Stimulated activated CD4-positive, alpha-beta T cell treated with anti-CD3 and anti-CD28 coated beads, Interleukin-4, amount 100 ng/mL, for 48 hours (primary cell): Measurements from ENCODE around the gene KRT14.
"Not testable (repeated sequence)": the region's sequence is repeated elsewhere in the genome, so short reads cannot be mapped to it uniquely, and the experiment has no call there.

Experiments
- DNase-seq, 2 donors: peaks; one replicate each; pipeline ENCODE4 v3.0.0-alpha.2; 2020; ENCODE audit warnings: low read depth in 2 of 2

Gene KRT14

GRCh38 chr17:41610061-41610517, 23.4 kb upstream of the KRT14 start:
- not testable (repeated sequence) for DNase-seq

DNA sequence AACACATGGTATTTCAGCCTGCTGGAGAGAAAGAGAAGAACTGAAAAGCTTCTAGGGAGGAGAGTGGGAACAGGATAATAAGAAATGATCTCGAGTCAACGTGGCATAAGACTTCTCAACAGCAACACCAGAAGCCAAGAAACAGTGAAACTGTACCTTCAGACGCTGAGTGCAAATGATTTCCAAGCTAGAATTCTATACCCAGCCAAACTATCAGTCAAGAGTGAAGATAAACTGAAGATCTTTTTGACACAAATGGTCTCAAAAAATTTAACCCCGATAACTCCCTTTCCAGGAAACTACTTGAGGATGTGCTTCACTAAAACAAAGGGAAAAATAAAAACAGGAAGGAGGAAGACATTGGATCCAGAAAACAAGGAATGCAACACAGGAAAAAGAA, 20.2 kb upstream of the KRT14 start:
- DNase-seq = not testable (repeated sequence)

- no peak for DNase-seq
Observed at GRCh38 chr17:41602524-41602923, 15.8 kb upstream of the KRT14 start.

DNA sequence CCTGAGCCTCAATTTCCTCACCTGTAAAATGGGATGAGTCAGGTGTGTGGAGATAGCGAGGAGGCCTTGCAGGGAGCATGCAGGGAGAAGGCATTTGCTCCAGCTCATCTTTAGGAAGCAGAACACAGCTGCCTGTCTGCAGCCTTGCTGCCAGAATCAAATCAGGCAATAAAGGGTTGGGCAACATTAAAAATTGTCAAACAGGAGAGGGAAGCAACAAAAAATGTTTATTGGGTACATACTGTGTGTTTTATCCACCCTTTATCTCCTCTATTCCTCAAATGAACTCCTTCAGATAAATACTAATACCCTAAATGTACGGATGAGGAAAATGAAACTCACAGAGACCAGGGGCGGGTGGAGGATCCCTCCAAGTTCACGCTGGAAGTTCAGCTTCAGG, 13.6 kb upstream of the KRT14 start:
- no peak for DNase-seq

DNA sequence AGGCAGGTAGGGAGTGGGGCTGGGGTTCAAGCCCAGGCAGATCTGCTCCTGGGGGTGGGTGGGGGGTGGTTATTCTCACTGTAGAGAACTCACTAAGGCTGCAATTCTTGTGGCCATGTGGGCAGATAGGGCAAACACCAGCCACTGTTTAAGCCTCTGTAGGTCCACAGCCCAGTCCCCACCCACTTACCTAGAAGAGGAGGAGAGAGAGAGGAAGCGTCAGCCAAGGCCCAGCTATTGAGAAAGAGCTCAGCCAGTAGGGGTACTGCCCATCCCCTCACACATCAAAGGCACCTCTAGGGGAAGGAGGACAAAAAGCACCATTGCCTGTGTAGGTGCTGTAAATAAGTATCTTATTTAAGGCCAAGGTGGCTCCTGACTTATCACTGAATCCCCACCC, 13.0 kb upstream of the KRT14 start:
- DNase-seq = no peak

GRCh38 chr17:41595585-41595984, 8.9 kb upstream of the KRT14 start:
- DNase-seq = no peak

DNA sequence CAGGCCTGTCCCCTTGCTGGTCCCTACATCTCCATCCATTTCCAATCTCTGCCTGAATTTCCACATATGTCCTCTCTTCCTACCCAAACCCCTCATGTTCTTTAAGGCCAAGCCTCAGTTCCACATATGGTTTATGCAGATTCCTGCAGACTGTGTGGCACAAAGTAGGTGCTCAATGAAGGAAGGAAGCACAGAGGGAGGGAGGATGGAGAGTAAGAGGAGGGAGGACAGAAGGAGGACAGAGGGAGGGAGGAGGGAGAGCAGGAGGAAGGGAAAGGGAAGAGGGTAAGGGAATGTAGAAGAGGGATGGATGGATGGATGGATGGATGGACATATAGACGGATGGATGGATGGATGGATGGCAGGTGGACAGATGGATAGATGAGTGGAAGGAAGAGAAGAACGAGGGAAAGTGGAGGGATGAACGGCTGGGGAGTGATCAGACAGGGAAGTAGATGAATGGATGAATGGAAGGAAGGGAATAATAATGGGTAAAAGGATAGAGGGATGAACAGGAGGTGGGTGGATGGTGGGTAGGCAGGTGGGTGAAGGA, 7.7 kb upstream of the KRT14 start:
- DNase-seq = no peak

GRCh38 chr17:41593306-41593981, 6.7 kb upstream of the KRT14 start:
- no peak for DNase-seq

DNA sequence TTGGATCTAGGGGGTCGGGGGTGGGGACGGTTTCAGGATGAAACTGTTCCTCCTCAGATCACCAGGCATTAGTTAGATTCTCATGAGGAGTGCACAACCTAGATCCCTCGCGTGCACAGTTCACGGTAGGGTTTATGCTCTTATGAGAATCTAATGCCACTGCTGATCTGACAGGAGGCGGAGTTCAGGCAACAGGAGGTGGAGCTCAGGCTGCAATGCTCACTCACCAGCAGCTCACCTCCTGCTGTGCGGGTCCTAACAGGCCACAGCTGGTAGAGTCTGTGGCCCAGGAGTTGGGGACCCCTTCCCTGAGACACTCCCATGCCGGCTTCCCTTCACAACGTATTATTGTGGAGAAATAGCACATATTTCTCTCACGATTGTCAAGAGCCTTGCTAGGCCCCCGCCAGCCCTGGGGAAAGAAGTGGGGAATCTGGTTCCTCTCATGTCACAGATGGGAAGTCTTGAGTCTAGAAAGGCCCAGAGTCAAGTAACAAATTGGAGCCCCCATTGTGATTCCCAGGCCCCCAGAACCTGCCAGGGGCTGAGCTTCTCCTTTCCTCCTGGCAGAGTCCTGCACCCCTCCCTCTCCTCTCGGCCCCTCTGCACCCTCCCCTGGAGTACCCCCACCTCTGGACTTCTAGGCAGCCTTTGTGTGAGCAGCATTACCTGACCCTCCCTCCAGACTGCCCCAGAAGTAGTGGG, 6.1 kb upstream of the KRT14 start:
- no peak for DNase-seq

- DNase-seq = no peak
Observed at GRCh38 chr17:41589301-41589700, 2.6 kb upstream of the KRT14 start.

- no peak for DNase-seq
Observed at GRCh38 chr17:41588126-41588810, 1.6 kb upstream of the KRT14 start.

GRCh38 chr17:41585301-41586056, 1.2 kb downstream of the KRT14 start:
- DNase-seq = no peak

- DNase-seq = not testable (repeated sequence)
Observed at GRCh38 chr17:41584331-41584927, 2.3 kb downstream of the KRT14 start.

DNA sequence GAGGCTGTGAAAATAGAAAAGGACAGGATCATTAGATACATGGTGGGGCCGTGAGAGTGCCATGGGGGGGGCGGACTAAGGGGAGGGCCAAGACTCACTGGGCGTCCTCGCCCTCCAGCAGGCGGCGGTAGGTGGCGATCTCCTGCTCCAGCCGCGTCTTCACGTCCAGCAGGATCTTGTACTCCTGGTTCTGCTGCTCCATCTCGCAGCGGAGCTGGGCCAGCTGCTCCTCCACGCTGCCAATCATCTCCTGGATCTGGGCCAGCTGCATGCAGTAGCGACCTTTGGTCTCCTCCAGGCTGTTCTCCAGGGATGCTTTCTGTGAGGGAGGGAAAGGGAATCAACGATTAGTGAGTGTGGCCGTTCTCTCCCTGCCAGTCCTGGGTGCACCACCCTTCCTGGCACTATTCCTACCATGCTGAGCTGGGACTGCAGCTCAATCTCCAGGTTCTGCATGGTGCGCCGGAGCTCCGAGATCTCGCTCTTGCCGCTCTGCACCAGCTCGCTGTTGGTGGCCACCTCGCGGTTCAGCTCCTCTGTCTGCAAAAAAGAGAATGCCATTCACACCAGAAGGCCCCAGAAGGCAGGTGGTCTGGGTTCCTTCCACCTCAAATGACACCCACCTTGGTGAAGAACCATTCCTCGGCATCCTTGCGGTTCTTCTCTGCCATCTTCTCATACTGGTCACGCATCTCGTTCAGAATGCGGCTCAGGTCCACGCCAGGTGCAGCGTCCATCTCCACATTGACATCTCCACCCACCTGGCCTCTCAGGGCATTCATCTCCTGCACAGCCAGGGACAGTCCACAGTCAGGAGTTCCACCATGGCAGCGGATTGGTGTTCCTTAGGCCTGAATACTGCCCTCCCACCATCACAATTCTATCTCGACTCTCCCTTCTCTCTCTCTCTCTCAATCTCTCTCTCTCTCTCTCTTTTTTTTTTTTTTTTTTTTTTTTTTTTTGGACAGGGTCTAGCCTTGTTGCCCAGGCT, 3.3 kb downstream of the KRT14 start:
- DNase-seq = no peak

GRCh38 chr17:41582061-41582968, 4.4 kb downstream of the KRT14 start:
- not testable (repeated sequence) for DNase-seq

- no peak for DNase-seq
Observed at GRCh38 chr17:41581366-41582060, 5.2 kb downstream of the KRT14 start.

DNA sequence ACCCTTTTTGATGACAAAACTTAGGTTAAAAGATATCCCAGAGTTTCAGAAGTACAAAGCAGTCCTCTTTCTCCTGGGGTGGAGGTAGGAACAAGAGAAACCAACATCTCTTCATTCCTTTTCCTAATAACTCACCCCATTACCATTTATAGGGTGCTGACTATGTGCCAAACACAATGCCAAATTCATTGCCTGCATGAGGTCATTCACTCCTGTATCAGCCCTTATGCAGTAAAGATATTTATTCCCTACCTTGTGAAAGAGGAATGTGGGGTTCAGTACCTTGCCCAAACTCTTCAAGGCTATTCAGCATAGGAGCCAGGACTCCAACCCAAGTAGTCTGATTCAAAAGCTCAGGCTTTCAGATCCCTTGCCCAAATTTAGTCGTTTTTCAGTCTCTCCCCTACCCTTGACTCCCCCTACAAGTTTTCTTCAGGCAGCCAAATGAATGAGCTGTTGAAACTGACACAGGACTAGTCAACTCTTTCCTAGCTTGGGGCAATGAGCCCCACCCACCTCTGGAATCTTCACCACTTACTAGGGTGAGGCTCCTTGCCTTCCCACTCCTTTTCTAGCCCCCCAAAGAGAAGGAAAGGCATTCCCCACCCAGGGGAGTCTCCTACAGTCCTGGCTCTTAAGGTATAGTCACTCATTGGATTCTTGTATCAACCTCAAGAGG, 5.9 kb downstream of the KRT14 start:
- DNase-seq = no peak

DNA sequence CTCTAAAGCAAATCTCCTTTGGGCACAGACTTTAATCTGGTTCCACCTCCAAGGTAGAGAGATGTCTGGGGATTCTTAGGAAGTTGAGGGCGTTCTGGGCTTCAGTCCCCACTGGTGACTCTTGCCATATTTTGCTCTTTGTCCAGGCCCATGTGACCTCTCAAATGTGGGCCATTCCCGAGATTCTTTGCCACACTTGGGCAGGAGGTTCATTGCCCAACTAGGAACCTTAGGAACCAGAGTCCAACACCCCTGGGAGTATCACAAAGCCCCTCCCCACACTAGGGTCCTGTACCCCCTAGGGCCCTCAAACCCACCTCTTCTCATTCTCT, 6.5 kb downstream of the KRT14 start:
- DNase-seq = no peak
